GM12878 (cell line): Measurements from ENCODE around the gene LILRB2. TPM values are rescaled to one million over a fixed set of nuclear protein-coding genes. Genes with fewer than 3 reads are reported as not detected.
A peak's percentile ranks its signal among the peaks of the same experiment; 100 is the strongest.

Source experiments
- ATAC-seq: fragments of 200-7000 bp; cut with Tn5 transposase; 3 replicates; pipeline ENCODE4 v1.9.1; 2020; ENCODE audit warnings: mild to moderate bottlenecking, moderate library complexity
- BruUV-seq: library from RNA; stranded (reverse); fragments of 400-500 nt; replicated peaks from 2 replicates; lab custom pipeline; 2021; lab: Mats Ljungman, UMichigan
- CTCF ChIA-PET: fragments of 300-600 bp; sonication (Branson Sonifier 250); formaldehyde crosslinking; extraction: SDS; loops from one replicate; lab custom pipeline; 2021; ENCODE audit warnings: inconsistent platforms; lab: Yijun Ruan, JAX
- POLR2A ChIA-PET: fragments of 350-600 bp; formaldehyde crosslinking; extraction: SDS; loops from one replicate; lab custom pipeline; 2021; ENCODE audit warnings: inconsistent platforms; lab: Charles Lee
- RAD21 ChIA-PET: fragments of 300-600 bp; sonication (Branson Sonifier 250); formaldehyde crosslinking; loops from one replicate; lab custom pipeline; 2023; ENCODE audit warnings: antibody characterized with exemption; ENCODE audit not compliant: unreplicated experiment; lab: Charles Lee
- SMC1A ChIA-PET: fragments of 300-600 bp; sonication (Branson Sonifier 250); formaldehyde crosslinking; loops from one replicate; lab custom pipeline; 2023; ENCODE audit not compliant: unreplicated experiment, uncharacterized antibody; lab: Charles Lee
- DNase-seq: peaks from one replicate; pipeline ENCODE4 v3.0.0-alpha.2; 2011; ENCODE audit warnings: low read depth, low spot score
- FAIRE-seq: peaks from 3 replicates; lab custom pipeline; 2011; peaks lifted over from hg19 to GRCh38; lab: Jason Lieb, UNC
- H2AFZ ChIP-seq: 2 replicates; pipeline ENCODE4 v1.6.0; 2011; ENCODE audit warnings: low read depth, low read length, control low read depth; ENCODE audit not compliant: control insufficient read depth
- H3K27ac ChIP-seq: 2 replicates; pipeline ENCODE4 v1.5.1; 2011; ENCODE audit warnings: control low read depth; ENCODE audit not compliant: control insufficient read depth, insufficient read depth
- H3K27me3 ChIP-seq, 2 experiments: replicated peaks in 1 of 2; 2 replicates each; pipeline versions ENCODE4 v1.6.0 to v1.6.1; 2011; ENCODE audit warnings: low read length in 1 of 2; ENCODE audit not compliant: control insufficient read depth in 2 of 2, insufficient read depth in 2 of 2
- H3K36me3 ChIP-seq, 2 experiments: 2 replicates each; pipeline ENCODE4 v1.5.1; 2011; ENCODE audit warnings: low read length in 1 of 2; ENCODE audit not compliant: control insufficient read depth in 2 of 2, insufficient read depth in 2 of 2
- H3K4me1 ChIP-seq: 2 replicates; pipeline ENCODE4 v1.6.1; 2011; ENCODE audit warnings: mild to moderate bottlenecking, low read length, moderate library complexity, mixed read lengths; ENCODE audit not compliant: control insufficient read depth, insufficient read depth
- H3K4me2 ChIP-seq: 2 replicates; pipeline ENCODE4 v1.6.0; 2011; ENCODE audit warnings: control low read depth; ENCODE audit not compliant: control insufficient read depth, insufficient read depth
- H3K4me3 ChIP-seq: fragments of 200-600 bp; sonication (generic); 2 replicates; pipeline ENCODE4 v1.5.1; 2016
- H3K79me2 ChIP-seq: 2 replicates; pipeline ENCODE4 v1.6.0; 2011; ENCODE audit warnings: low read length; ENCODE audit not compliant: control insufficient read depth, insufficient read depth
- H3K9ac ChIP-seq: 2 replicates; pipeline ENCODE4 v1.8.0; 2011; ENCODE audit warnings: low read length, control low read depth, mixed read lengths; ENCODE audit not compliant: control insufficient read depth, insufficient read depth
- H3K9me3 ChIP-seq: replicated peaks from 3 replicates; pipeline ENCODE4 v1.5.1; 2011; ENCODE audit warnings: mild to moderate bottlenecking, low read length; ENCODE audit not compliant: control insufficient read depth, insufficient read depth
- H4K20me1 ChIP-seq: 2 replicates; pipeline ENCODE4 v1.6.0; 2011; ENCODE audit not compliant: control insufficient read depth, insufficient read depth
- CHD1 ChIP-seq: IDR thresholded peaks from 2 replicates; pipeline ENCODE4 v1.6.1; 2012; ENCODE audit warnings: low read depth, low read length, improper control_type of control experiment
- CTCF ChIP-seq, 3 experiments: IDR thresholded peaks in 2 of 3; conservative IDR thresholded peaks in 1 of 3; 2 replicates each; pipeline ENCODE4 v1.5.1; 2011; ENCODE audit warnings: low read depth in 3 of 3, low read length in 3 of 3, mild to moderate bottlenecking in 3 of 3, control low read depth in 2 of 3, moderate library complexity in 2 of 3, inconsistent platforms in 1 of 3, mixed read lengths in 1 of 3; ENCODE audit not compliant: control insufficient read depth in 2 of 3, insufficient read depth in 1 of 3; ENCODE audit errors: extremely low read depth in 1 of 3
- ESRRA ChIP-seq: IDR thresholded peaks from 2 replicates; pipeline ENCODE4 v1.6.1; 2012; ENCODE audit warnings: mild to moderate bottlenecking, low read length, improper control_type of control experiment
- NBN ChIP-seq: fragments of 450-650 bp; IDR thresholded peaks from 2 replicates; pipeline ENCODE4 v1.6.1; 2016
- RAD21 ChIP-seq: IDR thresholded peaks from 2 replicates; pipeline ENCODE4 v1.6.1; 2011; ENCODE audit warnings: mild to moderate bottlenecking, low read depth, low read length, moderate library complexity; ENCODE audit not compliant: insufficient read depth
- SMC3 ChIP-seq: IDR thresholded peaks from 2 replicates; pipeline ENCODE4 v1.6.1; 2011; ENCODE audit warnings: low read length, improper control_type of control experiment, borderline replicate concordance
- USF2 ChIP-seq: IDR thresholded peaks from 2 replicates; pipeline ENCODE4 v1.6.1; 2011; ENCODE audit warnings: low read depth, low read length, improper control_type of control experiment, borderline replicate concordance
- YY1 ChIP-seq: IDR thresholded peaks from 2 replicates; pipeline ENCODE4 v1.6.1; 2011; ENCODE audit warnings: low read depth, mild to moderate bottlenecking, low read length
- WGBS: methylation state at CpG from one replicate; pipeline ENCODE4 v1.1.6; 2016; ENCODE audit warnings: low lambda C conversion rate; ENCODE audit not compliant: insufficient replicate concordance, insufficient coverage; ENCODE audit errors: missing lambda C conversion rate; 5-methylcytosine and 5-hydroxymethylcytosine counted together
- in situ Hi-C: fragments of 300-500 bp; cut with MboI; formaldehyde crosslinking; loops from 9 replicates; pipeline ENCODE4 v1.14.3; 2018; ENCODE audit warnings: mixed read lengths
- intact Hi-C: fragments of 100-400 bp; cut with micrococcal nuclease; formaldehyde crosslinking; loops from one replicate; pipeline ENCODE4 v1.14.2; 2022; ENCODE audit not compliant: unreplicated experiment
- polyA plus RNA-seq, 11 experiments: library from polyadenylated mRNA; depleted of rRNA in 4 of 11; unstranded in 6 of 11; stranded (reverse) in 5 of 11; fragments of >200 nt; fragmentation: Nextera tagmentation in 4 of 11; fragmentation: Illumina TruSeq in 1 of 11; extraction: Ambion mirVana in 4 of 11; extraction: Trizol in 1 of 11; gene quantifications; 1 replicate in 1 of 11; 2 replicates in 10 of 11; pipeline versions ENCODE4 v1.2.1 to v1.2.3, GENCODE V29; 2011 to 2016; ENCODE audit warnings: inconsistent platforms in 2 of 11, missing spikeins in 2 of 11, low read depth in 1 of 11
- total RNA-seq, 4 experiments: library from RNA; depleted of rRNA in 3 of 4; stranded (reverse); fragments of >200 nt in 3 of 4; fragmentation: Illumina TruSeq in 1 of 4; extraction: Trizol in 1 of 4; gene quantifications; 2 replicates each; pipeline versions ENCODE4 v1.2.1 to v1.2.3, GENCODE V29; 2013 to 2021
- TF ChIP-seq, protein P1 (sequence below): fragments of 450-650 bp; IDR thresholded peaks from 2 replicates; pipeline ENCODE4 v1.6.1; 2017; ENCODE audit warnings: mild to moderate bottlenecking, moderate library complexity

LILRB2 gene
- total and polyA plus RNA-seq, 10 of the 15 experiments (the other 5 are each of a cell fraction or from before 2014, with no cell fraction given), result 0.08 to 0.18 (median 0.15) TPM; not detected in 4

GRCh38 chr19:54325194-54325621 is 44.3 kb upstream of the LILRB2 start:
- ChIA-PET POLR2A (interaction anchor here (0.8 to 1.6 kb wide), 2 partner anchors 29 to 62 kb away, joined by 4 read pairs; no protein-coding TSS in a partner anchor), CTCF (interaction anchor here (0.7 to 9.9 kb wide), 16 partner anchors 9 to 349 kb away, joined by 3 to 205 read pairs (median 6); partner anchors contain the start of gene LAIR1), RAD21 (interaction anchor here (0.8 to 6.1 kb wide), 7 partner anchors 14 to 188 kb away, joined by 4 to 94 read pairs (median 4); partner anchors contain the start of genes CNOT3, LILRA4 and MBOAT7), SMC1A (interaction anchor here (0.6 to 6.4 kb wide), 11 partner anchors 9 to 135 kb away, joined by 3 to 116 read pairs (median 4); no protein-coding TSS in a partner anchor)
- Histone ChIP-seq H3K4me1 (no peaks in the 10 kb centered on the region), H3K9me3 (peaks cover 4% of the 10 kb centered on the region; the same call in 2 of the 3 replicates), H2AFZ (no peak overlapping the region), H4K20me1 (no peaks in the 10 kb centered on the region), H3K4me3 (no peak overlapping the region), H3K4me2 (no peak overlapping the region), H3K27me3 (no peaks in the 10 kb centered on the region), H3K27ac (no peak overlapping the region), H3K79me2 (no peaks in the 10 kb centered on the region), H3K36me3 (no peaks in the 10 kb centered on the region), H3K9ac (no peak overlapping the region)
- BruUV-seq, result no TSS peak
- in situ Hi-C loops, result loop anchor here (5.0 kb wide), 1 partner anchor 67 kb away; no protein-coding TSS in a partner anchor
- TF ChIP-seq YY1 (peak; percentile 46; the same call in 1 of the 2 replicates), CTCF (IDR thresholded peaks at IDR 0.05 in 2 of 3, conservative IDR thresholded peaks at IDR 0.05 in 1 of 3; ENCODE audit: control insufficient read depth in 2 of 3, extremely low read depth in 1 of 3, insufficient read depth in 1 of 3, low read depth in 3 of 3, low read length in 3 of 3) (peak; percentile 73 to 81 (median 79)), NBN (peak; percentile 53; the same call in 1 of the 2 replicates), ESRRA (peak; percentile 93; the same call in 1 of the 2 replicates), SMC3 (peak; percentile 91), CHD1 (no peak), RAD21 (peak; percentile 72), USF2 (no peak)
- TF ChIP-seq, protein P1, sequence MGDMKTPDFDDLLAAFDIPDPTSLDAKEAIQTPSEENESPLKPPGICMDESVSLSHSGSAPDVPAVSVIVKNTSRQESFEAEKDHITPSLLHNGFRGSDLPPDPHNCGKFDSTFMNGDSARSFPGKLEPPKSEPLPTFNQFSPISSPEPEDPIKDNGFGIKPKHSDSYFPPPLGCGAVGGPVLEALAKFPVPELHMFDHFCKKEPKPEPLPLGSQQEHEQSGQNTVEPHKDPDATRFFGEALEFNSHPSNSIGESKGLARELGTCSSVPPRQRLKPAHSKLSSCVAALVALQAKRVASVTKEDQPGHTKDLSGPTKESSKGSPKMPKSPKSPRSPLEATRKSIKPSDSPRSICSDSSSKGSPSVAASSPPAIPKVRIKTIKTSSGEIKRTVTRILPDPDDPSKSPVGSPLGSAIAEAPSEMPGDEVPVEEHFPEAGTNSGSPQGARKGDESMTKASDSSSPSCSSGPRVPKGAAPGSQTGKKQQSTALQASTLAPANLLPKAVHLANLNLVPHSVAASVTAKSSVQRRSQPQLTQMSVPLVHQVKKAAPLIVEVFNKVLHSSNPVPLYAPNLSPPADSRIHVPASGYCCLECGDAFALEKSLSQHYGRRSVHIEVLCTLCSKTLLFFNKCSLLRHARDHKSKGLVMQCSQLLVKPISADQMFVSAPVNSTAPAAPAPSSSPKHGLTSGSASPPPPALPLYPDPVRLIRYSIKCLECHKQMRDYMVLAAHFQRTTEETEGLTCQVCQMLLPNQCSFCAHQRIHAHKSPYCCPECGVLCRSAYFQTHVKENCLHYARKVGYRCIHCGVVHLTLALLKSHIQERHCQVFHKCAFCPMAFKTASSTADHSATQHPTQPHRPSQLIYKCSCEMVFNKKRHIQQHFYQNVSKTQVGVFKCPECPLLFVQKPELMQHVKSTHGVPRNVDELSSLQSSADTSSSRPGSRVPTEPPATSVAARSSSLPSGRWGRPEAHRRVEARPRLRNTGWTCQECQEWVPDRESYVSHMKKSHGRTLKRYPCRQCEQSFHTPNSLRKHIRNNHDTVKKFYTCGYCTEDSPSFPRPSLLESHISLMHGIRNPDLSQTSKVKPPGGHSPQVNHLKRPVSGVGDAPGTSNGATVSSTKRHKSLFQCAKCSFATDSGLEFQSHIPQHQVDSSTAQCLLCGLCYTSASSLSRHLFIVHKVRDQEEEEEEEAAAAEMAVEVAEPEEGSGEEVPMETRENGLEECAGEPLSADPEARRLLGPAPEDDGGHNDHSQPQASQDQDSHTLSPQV, result 0 out of 2 replicates have a peak, but pooled peaks have one; percentile 3
- WGBS, result 1% methylated on average over 4 of the region's 4 CpGs
- DNase-seq (no peak), ATAC-seq (peak; percentile 81), FAIRE-seq (peak; percentile 90)
- intact Hi-C loops, result loop anchor here (1.0 kb wide), 2 partner anchors 29 to 66 kb away; no protein-coding TSS in a partner anchor
